HepG2 (cell line): Measurements from ENCODE around the gene MSI2. TPM values are rescaled to one million over a fixed set of nuclear protein-coding genes. Genes with fewer than 3 reads are reported as not detected.

ENCODE experiments used
- ASH2L ChIP-seq: fragments of 300-600, 200-600 bp; sonication (generic); IDR thresholded peaks from 2 replicates; pipeline ENCODE4 v1.7.0; 2017; ENCODE audit warnings: low read depth, mild to moderate bottlenecking, moderate library complexity, mixed read lengths, low read length; ENCODE audit not compliant: insufficient read length
- CBX5 ChIP-seq: sonication (generic); formaldehyde crosslinking; IDR thresholded peaks from 2 replicates; pipeline ENCODE4 v1.4.0; 2020; ENCODE audit warnings: missing genetic modification reagents, borderline replicate concordance
- FIP1L1 ChIP-seq: fragments of 200-400 bp; formaldehyde crosslinking; IDR thresholded peaks from 2 replicates; pipeline ENCODE4 v1.6.1; 2018; ENCODE audit warnings: low read depth, mild to moderate bottlenecking, low read length, moderate library complexity, borderline replicate concordance; ENCODE audit not compliant: insufficient read depth
- HMG20A ChIP-seq: IDR thresholded peaks from 2 replicates; pipeline ENCODE4 v1.6.1; 2016; ENCODE audit warnings: borderline replicate concordance
- HMG20B ChIP-seq: conservative IDR thresholded peaks from 2 replicates; pipeline ENCODE4 v1.6.1; 2016; ENCODE audit warnings: missing genetic modification reagents, missing compliant biosample characterization
- ISL2 ChIP-seq: sonication (generic); formaldehyde crosslinking; IDR thresholded peaks from 2 replicates; pipeline ENCODE4 v1.5.0; 2020; ENCODE audit warnings: missing genetic modification reagents
- KDM4B ChIP-seq: sonication (generic); formaldehyde crosslinking; IDR thresholded peaks from 2 replicates; pipeline ENCODE4 v1.4.0; 2020; ENCODE audit warnings: missing genetic modification reagents
- KLF6 ChIP-seq: IDR thresholded peaks from 2 replicates; pipeline ENCODE4 v1.8.0; 2016; ENCODE audit warnings: missing biosample characterization, missing genetic modification reagents
- MIXL1 ChIP-seq: IDR thresholded peaks from 2 replicates; pipeline ENCODE4 v1.6.1; 2016
- NFIC ChIP-seq: IDR thresholded peaks from 2 replicates; pipeline ENCODE4 v1.6.1; 2012; ENCODE audit warnings: mild to moderate bottlenecking, low read length, inconsistent platforms
- PCBP1 ChIP-seq: fragments of 200-400 bp; formaldehyde crosslinking; IDR thresholded peaks from 2 replicates; pipeline ENCODE4 v1.6.1; 2017; ENCODE audit warnings: mild to moderate bottlenecking, low read depth, low read length, borderline replicate concordance
- TOPORS ChIP-seq: sonication (generic); formaldehyde crosslinking; IDR thresholded peaks from 2 replicates; pipeline ENCODE4 v1.8.0; 2023; ENCODE audit warnings: mild to moderate bottlenecking, missing genetic modification reagents
- WIZ ChIP-seq: sonication (generic); formaldehyde crosslinking; IDR thresholded peaks from 2 replicates; pipeline ENCODE4 v1.5.1; 2020; ENCODE audit warnings: mild to moderate bottlenecking, missing genetic modification reagents
- ZNF383 ChIP-seq: sonication (generic); formaldehyde crosslinking; IDR thresholded peaks from 2 replicates; pipeline ENCODE4 v1.4.0; 2020; ENCODE audit warnings: missing genetic modification reagents, mild to moderate bottlenecking, borderline replicate concordance
- polyA plus RNA-seq, 8 experiments: library from polyadenylated mRNA; depleted of rRNA in 3 of 8; stranded (reverse) in 7 of 8; unstranded in 1 of 8; fragments of >200 nt; fragmentation: Illumina TruSeq in 4 of 8; extraction: Trizol in 4 of 8; gene quantifications; 2 replicates each; pipeline versions ENCODE4 v1.2.1 to v1.2.3, GENCODE V29; 2011 to 2016; ENCODE audit warnings: low read depth in 4 of 8, missing spikeins in 1 of 8, mixed read lengths in 1 of 8; ENCODE audit not compliant: insufficient read depth in 1 of 8
- total RNA-seq, 5 experiments: library from RNA; depleted of rRNA; stranded (reverse); fragments of >200 nt; fragmentation: Illumina TruSeq; extraction: Trizol; gene quantifications; 2 replicates each; pipeline ENCODE4 v1.2.3, GENCODE V29; 2016; ENCODE audit warnings: low read depth in 1 of 5
- TF ChIP-seq, protein P1 (sequence below): sonication (generic); formaldehyde crosslinking; IDR thresholded peaks from 2 replicates; pipeline ENCODE4 v1.8.0; 2023; ENCODE audit warnings: mild to moderate bottlenecking, missing genetic modification reagents
- TF ChIP-seq, protein P2 (sequence below): IDR thresholded peaks from 2 replicates; pipeline ENCODE4 v1.6.1; 2018; ENCODE audit warnings: missing genetic modification reagents
- TF ChIP-seq, protein P3 (sequence below): sonication (generic); formaldehyde crosslinking; IDR thresholded peaks from 2 replicates; pipeline ENCODE4 v1.4.0; 2020; ENCODE audit warnings: missing genetic modification reagents, mild to moderate bottlenecking, borderline replicate concordance
- TF ChIP-seq, protein P4 (sequence below): sonication (generic); formaldehyde crosslinking; IDR thresholded peaks from 2 replicates; pipeline ENCODE4 v1.5.0; 2020; ENCODE audit warnings: missing genetic modification reagents
- TF ChIP-seq, protein P5 (sequence below): sonication (generic); formaldehyde crosslinking; IDR thresholded peaks from 2 replicates; pipeline ENCODE4 v1.9.0; 2021; ENCODE audit warnings: missing genetic modification reagents, mild to moderate bottlenecking, borderline replicate concordance
- TF ChIP-seq, protein P6 (sequence below): IDR thresholded peaks from 2 replicates; pipeline ENCODE4 v1.6.1; 2012; ENCODE audit warnings: low read depth, low read length, improper control_type of control experiment

The MSI2 gene
- total and polyA plus RNA-seq, 2 of the 13 experiments (the other 11 are each of a cell fraction or from before 2014, with no cell fraction given): 77.5 to 78.4 TPM

DNA sequence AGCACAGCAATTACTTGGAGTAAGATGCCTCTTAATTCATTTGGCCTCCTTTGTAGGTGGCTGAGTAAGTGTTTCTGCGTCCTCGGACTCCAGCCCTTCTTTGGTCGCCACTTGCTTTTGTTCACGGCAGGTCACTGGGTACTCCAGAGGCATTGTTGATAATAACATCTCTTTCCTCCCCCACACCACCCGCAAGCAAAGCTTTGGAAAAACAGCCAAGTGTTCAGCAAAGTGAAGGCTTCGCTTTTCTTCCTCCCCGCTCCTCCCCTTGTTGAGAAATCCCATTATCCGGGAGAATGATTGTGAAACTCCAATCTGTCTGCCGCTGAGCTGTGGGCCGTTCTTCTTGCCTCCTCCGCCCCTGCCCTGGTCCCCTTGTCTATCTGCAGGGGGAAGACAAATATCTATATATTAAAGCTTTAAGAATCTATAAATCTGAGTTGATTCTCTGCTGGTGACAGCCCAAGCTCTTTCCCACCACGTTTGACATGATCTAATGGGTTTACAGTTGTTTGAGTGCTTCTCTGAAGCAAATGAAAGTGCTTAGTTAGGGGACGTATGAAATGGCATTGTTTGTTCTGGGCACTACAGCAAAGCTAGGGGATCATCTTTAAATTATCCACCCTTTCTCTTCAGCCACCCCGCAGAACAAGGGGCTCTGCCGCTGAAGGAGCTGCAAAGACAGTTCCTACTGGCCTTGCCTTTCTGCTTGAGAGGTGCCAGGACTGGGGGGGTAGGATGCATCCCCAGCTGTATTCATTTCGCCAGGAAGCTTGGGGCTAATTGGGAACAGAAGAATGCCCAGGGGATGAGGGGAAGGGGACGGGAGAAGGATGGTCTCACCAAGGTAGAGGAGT lies 321.7 kb downstream of the MSI2 start (continued):
- TF ChIP-seq MIXL1 (CRISPR knock-in tag) (peak; percentile 90), PCBP1 (no peak), FIP1L1 (no peak), NFIC (peak; percentile 66; the same call in 1 of the 2 replicates), WIZ (CRISPR knock-in tag) (no peak), ISL2 (CRISPR knock-in tag) (peak; percentile 93), CBX5 (CRISPR knock-in tag) (peak; percentile 82; the same call in 1 of the 2 replicates), HMG20B (peak; percentile 91), ASH2L (peak; percentile 66), KLF6 (CRISPR knock-in tag) (peak; percentile 67; the same call in 1 of the 2 replicates), TOPORS (CRISPR knock-in tag) (no peak), HMG20A (CRISPR knock-in tag) (peak; percentile 89), ZNF383 (CRISPR knock-in tag) (no peak), KDM4B (CRISPR knock-in tag) (peak; percentile 68; the same call in 1 of the 2 replicates)
- TF ChIP-seq, protein P1, sequence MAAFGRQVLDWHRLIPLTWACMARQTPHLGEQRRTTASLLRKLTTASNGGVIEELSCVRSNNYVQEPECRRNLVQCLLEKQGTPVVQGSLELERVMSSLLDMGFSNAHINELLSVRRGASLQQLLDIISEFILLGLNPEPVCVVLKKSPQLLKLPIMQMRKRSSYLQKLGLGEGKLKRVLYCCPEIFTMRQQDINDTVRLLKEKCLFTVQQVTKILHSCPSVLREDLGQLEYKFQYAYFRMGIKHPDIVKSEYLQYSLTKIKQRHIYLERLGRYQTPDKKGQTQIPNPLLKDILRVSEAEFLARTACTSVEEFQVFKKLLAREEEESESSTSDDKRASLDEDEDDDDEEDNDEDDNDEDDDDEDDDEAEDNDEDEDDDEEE (CRISPR knock-in tag): no peak
- TF ChIP-seq, protein P2, sequence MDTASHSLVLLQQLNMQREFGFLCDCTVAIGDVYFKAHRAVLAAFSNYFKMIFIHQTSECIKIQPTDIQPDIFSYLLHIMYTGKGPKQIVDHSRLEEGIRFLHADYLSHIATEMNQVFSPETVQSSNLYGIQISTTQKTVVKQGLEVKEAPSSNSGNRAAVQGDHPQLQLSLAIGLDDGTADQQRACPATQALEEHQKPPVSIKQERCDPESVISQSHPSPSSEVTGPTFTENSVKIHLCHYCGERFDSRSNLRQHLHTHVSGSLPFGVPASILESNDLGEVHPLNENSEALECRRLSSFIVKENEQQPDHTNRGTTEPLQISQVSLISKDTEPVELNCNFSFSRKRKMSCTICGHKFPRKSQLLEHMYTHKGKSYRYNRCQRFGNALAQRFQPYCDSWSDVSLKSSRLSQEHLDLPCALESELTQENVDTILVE (CRISPR knock-in tag): peak; percentile 95
- TF ChIP-seq, protein P3, sequence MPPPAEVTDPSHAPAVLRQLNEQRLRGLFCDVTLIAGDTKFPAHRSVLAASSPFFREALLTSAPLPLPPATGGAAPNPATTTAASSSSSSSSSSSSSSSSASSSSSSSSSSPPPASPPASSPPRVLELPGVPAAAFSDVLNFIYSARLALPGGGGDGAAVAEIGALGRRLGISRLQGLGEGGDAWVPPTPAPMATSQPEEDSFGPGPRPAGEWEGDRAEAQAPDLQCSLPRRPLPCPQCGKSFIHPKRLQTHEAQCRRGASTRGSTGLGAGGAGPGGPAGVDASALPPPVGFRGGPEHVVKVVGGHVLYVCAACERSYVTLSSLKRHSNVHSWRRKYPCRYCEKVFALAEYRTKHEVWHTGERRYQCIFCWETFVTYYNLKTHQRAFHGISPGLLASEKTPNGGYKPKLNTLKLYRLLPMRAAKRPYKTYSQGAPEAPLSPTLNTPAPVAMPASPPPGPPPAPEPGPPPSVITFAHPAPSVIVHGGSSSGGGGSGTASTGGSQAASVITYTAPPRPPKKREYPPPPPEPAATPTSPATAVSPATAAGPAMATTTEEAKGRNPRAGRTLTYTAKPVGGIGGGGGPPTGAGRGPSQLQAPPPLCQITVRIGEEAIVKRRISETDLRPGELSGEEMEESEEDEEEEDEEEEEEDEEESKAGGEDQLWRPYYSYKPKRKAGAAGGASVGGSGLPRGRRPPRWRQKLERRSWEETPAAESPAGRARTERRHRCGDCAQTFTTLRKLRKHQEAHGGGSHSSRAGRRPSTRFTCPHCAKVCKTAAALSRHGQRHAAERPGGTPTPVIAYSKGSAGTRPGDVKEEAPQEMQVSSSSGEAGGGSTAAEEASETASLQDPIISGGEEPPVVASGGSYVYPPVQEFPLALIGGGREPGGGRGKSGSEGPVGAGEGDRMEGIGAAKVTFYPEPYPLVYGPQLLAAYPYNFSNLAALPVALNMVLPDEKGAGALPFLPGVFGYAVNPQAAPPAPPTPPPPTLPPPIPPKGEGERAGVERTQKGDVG (CRISPR knock-in tag): no peak
- TF ChIP-seq, protein P4, sequence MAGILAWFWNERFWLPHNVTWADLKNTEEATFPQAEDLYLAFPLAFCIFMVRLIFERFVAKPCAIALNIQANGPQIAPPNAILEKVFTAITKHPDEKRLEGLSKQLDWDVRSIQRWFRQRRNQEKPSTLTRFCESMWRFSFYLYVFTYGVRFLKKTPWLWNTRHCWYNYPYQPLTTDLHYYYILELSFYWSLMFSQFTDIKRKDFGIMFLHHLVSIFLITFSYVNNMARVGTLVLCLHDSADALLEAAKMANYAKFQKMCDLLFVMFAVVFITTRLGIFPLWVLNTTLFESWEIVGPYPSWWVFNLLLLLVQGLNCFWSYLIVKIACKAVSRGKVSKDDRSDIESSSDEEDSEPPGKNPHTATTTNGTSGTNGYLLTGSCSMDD: no peak
- TF ChIP-seq, protein P5, sequence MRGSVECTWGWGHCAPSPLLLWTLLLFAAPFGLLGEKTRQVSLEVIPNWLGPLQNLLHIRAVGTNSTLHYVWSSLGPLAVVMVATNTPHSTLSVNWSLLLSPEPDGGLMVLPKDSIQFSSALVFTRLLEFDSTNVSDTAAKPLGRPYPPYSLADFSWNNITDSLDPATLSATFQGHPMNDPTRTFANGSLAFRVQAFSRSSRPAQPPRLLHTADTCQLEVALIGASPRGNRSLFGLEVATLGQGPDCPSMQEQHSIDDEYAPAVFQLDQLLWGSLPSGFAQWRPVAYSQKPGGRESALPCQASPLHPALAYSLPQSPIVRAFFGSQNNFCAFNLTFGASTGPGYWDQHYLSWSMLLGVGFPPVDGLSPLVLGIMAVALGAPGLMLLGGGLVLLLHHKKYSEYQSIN (CRISPR knock-in tag): no peak
- TF ChIP-seq, protein P6, sequence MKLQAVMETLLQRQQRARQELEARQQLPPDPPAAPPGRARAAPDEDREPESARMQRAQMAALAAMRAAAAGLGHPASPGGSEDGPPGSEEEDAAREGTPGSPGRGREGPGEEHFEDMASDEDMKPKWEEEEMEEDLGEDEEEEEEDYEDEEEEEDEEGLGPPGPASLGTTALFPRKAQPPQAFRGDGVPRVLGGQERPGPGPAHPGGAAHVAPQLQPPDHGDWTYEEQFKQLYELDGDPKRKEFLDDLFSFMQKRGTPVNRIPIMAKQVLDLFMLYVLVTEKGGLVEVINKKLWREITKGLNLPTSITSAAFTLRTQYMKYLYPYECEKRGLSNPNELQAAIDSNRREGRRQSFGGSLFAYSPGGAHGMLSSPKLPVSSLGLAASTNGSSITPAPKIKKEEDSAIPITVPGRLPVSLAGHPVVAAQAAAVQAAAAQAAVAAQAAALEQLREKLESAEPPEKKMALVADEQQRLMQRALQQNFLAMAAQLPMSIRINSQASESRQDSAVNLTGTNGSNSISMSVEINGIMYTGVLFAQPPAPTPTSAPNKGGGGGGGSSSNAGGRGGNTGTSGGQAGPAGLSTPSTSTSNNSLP: no peak
